HG02970 (cell line): ENCODE results near the gene MCRS1.
"Not testable (repeated sequence)": the region's sequence is repeated elsewhere in the genome, so short reads cannot be mapped to it uniquely, and the experiment has no call there.

Source experiments
- ATAC-seq: cut with Tn5 transposase; IDR thresholded peaks from one replicate; pipeline ENCODE4 v1.9.1; 2021; ENCODE audit warnings: mild to moderate bottlenecking, moderate library complexity, moderate number of reproducible peaks; ENCODE audit not compliant: unreplicated experiment, low FRiP score

The MCRS1 gene

GRCh38 chr12:49524660-49525324 lies 43.1 kb downstream of the MCRS1 start:
- ATAC-seq: no peak

GRCh38 chr12:49521389-49521788 lies 46.6 kb downstream of the MCRS1 start:
- no peak for ATAC-seq

GRCh38 chr12:49519574-49519936 lies 48.4 kb downstream of the MCRS1 start:
- no peak for ATAC-seq

GRCh38 chr12:49518914-49519573 lies 48.9 kb downstream of the MCRS1 start:
- ATAC-seq: no peak

- ATAC-seq: no peak
These were observed 52.7 kb downstream of the MCRS1 start for GRCh38 chr12:49515266-49515665.

- no peak for ATAC-seq
These were observed 55.4 kb downstream of the MCRS1 start for GRCh38 chr12:49512546-49512945.

- no peak for ATAC-seq
These were observed 56.5 kb downstream of the MCRS1 start for GRCh38 chr12:49511410-49511809.

- ATAC-seq: not testable (repeated sequence)
These were observed 58.3 kb downstream of the MCRS1 start for GRCh38 chr12:49509681-49510080.
